DOHH2 (cell line): ENCODE measurements around the gene PODN.

ENCODE experiments used
- H3F3A ChIP-seq: fragments of 200-600 bp; sonication (generic), shearing (Covaris generic); 2 replicates; pipeline ENCODE4 v1.6.0; 2016; ENCODE audit warnings: antibody characterized with exemption, mild to moderate bottlenecking; ENCODE audit not compliant: control insufficient read depth, insufficient read depth
- H3K27ac ChIP-seq: fragments of 200-600 bp; sonication (generic); 2 replicates; pipeline ENCODE4 v1.5.1; 2014; ENCODE audit warnings: low read depth, mild to moderate bottlenecking, low read length, moderate library complexity
- H3K27me3 ChIP-seq: fragments of 200-600 bp; sonication (generic); 2 replicates; pipeline ENCODE4 v1.6.1; 2014; ENCODE audit warnings: mild to moderate bottlenecking, low read length, mixed read lengths; ENCODE audit not compliant: control insufficient read depth
- H3K36me3 ChIP-seq: fragments of 200-600 bp; sonication (generic); 2 replicates; pipeline ENCODE4 v1.6.1; 2014; ENCODE audit warnings: mild to moderate bottlenecking, low read length, moderate library complexity, mixed read lengths; ENCODE audit not compliant: control insufficient read depth
- H3K4me1 ChIP-seq: fragments of 200-600 bp; sonication (generic); 2 replicates; pipeline ENCODE4 v1.6.1; 2014; ENCODE audit warnings: mild to moderate bottlenecking, low read length, mixed read lengths; ENCODE audit not compliant: control insufficient read depth
- H3K4me2 ChIP-seq: fragments of 200-600 bp; sonication (generic); 2 replicates; pipeline ENCODE4 v1.6.0; 2014; ENCODE audit warnings: mild to moderate bottlenecking, low read length, moderate library complexity
- H3K4me3 ChIP-seq: fragments of 200-600 bp; sonication (generic); 2 replicates; pipeline ENCODE4 v1.5.1; 2014; ENCODE audit warnings: mild to moderate bottlenecking, low read length, mixed read lengths
- H3K79me2 ChIP-seq: fragments of 200-600 bp; sonication (generic); 2 replicates; pipeline ENCODE4 v1.6.1; 2014; ENCODE audit warnings: mild to moderate bottlenecking, low read length, mixed read lengths; ENCODE audit not compliant: control insufficient read depth
- H3K9me2 ChIP-seq: fragments of 200-600 bp; sonication (generic); replicated peaks from 2 replicates; pipeline ENCODE4 v1.6.1; 2014; ENCODE audit warnings: mild to moderate bottlenecking, low read length, mixed read lengths; ENCODE audit not compliant: control insufficient read depth
- H3K9me3 ChIP-seq: fragments of 200-600 bp; sonication (generic); 2 replicates; pipeline ENCODE4 v1.6.1; 2014; ENCODE audit warnings: antibody characterized with exemption, low read length, mixed read lengths; ENCODE audit not compliant: control insufficient read depth, insufficient read depth
- H4K20me1 ChIP-seq: fragments of 200-600 bp; sonication (generic); 2 replicates; pipeline ENCODE4 v1.6.0; 2014; ENCODE audit warnings: low read depth, mild to moderate bottlenecking, antibody characterized with exemption, low read length, moderate library complexity; ENCODE audit not compliant: control insufficient read depth, insufficient read depth
- EZH2phosphoT487 ChIP-seq: fragments of 200-600 bp; sonication (generic); IDR thresholded peaks from 2 replicates; pipeline ENCODE4 v1.6.1; 2017; ENCODE audit warnings: borderline replicate concordance, mild to moderate bottlenecking, antibody characterized with exemption, low read length, moderate library complexity, mixed read lengths
- TF ChIP-seq, protein P1 (sequence below): fragments of 200-600 bp; sonication (generic); IDR thresholded peaks from one replicate; pipeline ENCODE4 v1.5.1; 2014; ENCODE audit warnings: antibody characterized with exemption, mild to moderate bottlenecking, low read depth, low read length; ENCODE audit not compliant: poor library complexity, severe bottlenecking

The PODN gene

GRCh38 chr1:53129891-53130597, 68.0 kb downstream of the PODN start:
- no peaks in the 10 kb centered on the region for H3K36me3 ChIP-seq
- no peak overlapping the region for H3K4me3 ChIP-seq
- H3K79me2 ChIP-seq = no peaks in the 10 kb centered on the region
- no peaks in the 10 kb centered on the region for H3F3A ChIP-seq
- no peaks in the 10 kb centered on the region for H4K20me1 ChIP-seq
- H3K9me3 ChIP-seq = no peaks in the 10 kb centered on the region
- no peaks in the 10 kb centered on the region for H3K9me2 ChIP-seq
- H3K4me1 ChIP-seq = no peaks in the 10 kb centered on the region
- H3K27me3 ChIP-seq = no peaks in the 10 kb centered on the region
- TF ChIP-seq, protein P1, sequence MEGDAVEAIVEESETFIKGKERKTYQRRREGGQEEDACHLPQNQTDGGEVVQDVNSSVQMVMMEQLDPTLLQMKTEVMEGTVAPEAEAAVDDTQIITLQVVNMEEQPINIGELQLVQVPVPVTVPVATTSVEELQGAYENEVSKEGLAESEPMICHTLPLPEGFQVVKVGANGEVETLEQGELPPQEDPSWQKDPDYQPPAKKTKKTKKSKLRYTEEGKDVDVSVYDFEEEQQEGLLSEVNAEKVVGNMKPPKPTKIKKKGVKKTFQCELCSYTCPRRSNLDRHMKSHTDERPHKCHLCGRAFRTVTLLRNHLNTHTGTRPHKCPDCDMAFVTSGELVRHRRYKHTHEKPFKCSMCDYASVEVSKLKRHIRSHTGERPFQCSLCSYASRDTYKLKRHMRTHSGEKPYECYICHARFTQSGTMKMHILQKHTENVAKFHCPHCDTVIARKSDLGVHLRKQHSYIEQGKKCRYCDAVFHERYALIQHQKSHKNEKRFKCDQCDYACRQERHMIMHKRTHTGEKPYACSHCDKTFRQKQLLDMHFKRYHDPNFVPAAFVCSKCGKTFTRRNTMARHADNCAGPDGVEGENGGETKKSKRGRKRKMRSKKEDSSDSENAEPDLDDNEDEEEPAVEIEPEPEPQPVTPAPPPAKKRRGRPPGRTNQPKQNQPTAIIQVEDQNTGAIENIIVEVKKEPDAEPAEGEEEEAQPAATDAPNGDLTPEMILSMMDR = no peak
- no peak for TF ChIP-seq EZH2phosphoT487
- no peak overlapping the region for H3K27ac ChIP-seq
- no peak overlapping the region for H3K4me2 ChIP-seq

- H4K20me1 ChIP-seq = no peaks in the 10 kb centered on the region
- H3K4me3 ChIP-seq = no peak overlapping the region
- no peak overlapping the region for H3K4me2 ChIP-seq
- H3F3A ChIP-seq = no peaks in the 10 kb centered on the region
- no peaks in the 10 kb centered on the region for H3K4me1 ChIP-seq
- no peaks in the 10 kb centered on the region for H3K36me3 ChIP-seq
- H3K27ac ChIP-seq = no peak overlapping the region
- H3K9me3 ChIP-seq = no peaks in the 10 kb centered on the region
- H3K9me2 ChIP-seq = no peaks in the 10 kb centered on the region
- TF ChIP-seq, protein P1 = no peak
- TF ChIP-seq EZH2phosphoT487 = no peak
- no peaks in the 10 kb centered on the region for H3K27me3 ChIP-seq
- no peaks in the 10 kb centered on the region for H3K79me2 ChIP-seq
Observed at GRCh38 chr1:53130598-53130877, 68.5 kb downstream of the PODN start.

DNA sequence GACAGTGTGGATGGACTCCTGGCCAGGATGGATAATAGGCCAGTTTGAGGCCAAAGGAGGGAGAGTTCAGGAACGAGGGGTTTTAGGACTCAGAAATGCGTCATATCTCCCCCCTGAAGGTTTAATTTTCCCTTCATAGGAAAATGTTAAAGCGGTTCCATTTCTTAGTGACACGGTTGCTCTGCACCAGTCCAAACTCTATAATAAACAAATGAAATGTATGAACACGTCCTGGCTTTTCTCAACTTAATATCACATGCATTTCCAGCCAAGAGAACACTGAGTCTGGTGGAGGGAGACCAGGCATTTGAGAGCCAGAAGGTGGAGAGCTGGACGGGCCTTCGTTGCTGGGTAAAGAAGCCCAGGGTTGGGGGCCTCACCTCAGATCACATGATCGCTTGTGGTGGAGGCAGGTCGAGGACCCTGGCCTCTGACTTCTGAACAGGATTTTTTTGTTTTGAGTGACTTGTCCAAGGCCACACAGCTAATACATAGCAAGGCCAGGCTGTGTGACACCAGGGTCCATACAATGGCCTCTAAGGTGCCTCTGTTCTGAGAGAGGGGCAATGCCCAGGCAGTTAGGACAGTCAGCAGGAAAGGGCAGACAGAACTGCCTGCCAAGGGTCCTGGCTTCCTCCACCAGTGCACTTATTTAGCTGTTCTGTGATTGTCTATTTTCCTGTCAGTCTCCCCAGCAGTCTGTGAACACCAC, 69.0 kb downstream of the PODN start:
- Histone ChIP-seq H3K9me2 (no peaks in the 10 kb centered on the region), H3K4me1 (no peaks in the 10 kb centered on the region), H3K4me2 (no peak overlapping the region), H3K27ac (no peak overlapping the region), H3K27me3 (no peaks in the 10 kb centered on the region), H3F3A (no peaks in the 10 kb centered on the region), H3K79me2 (no peaks in the 10 kb centered on the region), H3K9me3 (no peaks in the 10 kb centered on the region), H4K20me1 (no peaks in the 10 kb centered on the region), H3K36me3 (no peaks in the 10 kb centered on the region), H3K4me3 (no peak overlapping the region)
- no peak for TF ChIP-seq EZH2phosphoT487
- TF ChIP-seq, protein P1 = no peak
